ENCODE results near the gene FAM13A. TPM values are rescaled to one million over a fixed set of nuclear protein-coding genes. Genes with fewer than 3 reads are reported as not detected.

FAM13A gene
- total and polyA plus RNA-seq, 2 donors (not counting 3 experiments of a cell fraction or from before 2014, with no cell fraction given): 3.3 to 10.5 TPM

GRCh38 chr4:89042055-89042454, 14.9 kb downstream of the FAM13A start:
- no peaks in the 10 kb centered on the region for H3K4me1 ChIP-seq (ENCODE audit: control insufficient read depth, extremely low read depth, insufficient read depth, low read length)
- ChIA-PET POLR2A (interaction anchor here (0.7 kb wide), 1 partner anchor 10 kb away, joined by 4 read pairs; no protein-coding TSS in a partner anchor), CTCF (interaction anchor here (0.8 to 1.9 kb wide), 4 partner anchors 13 to 26 kb away, joined by 3 to 9 read pairs (median 3); no protein-coding TSS in a partner anchor)
- no peak overlapping the region for H3K4me3 ChIP-seq (replicated peaks in 1 of 3; ENCODE audit: insufficient read depth in 1 of 3, low read depth in 1 of 3, low read length in 3 of 3)
- no peaks in the 10 kb centered on the region for H3K36me3 ChIP-seq (ENCODE audit: control insufficient read depth in 2 of 2, extremely low read depth in 1 of 2, insufficient read depth in 2 of 2, low read length in 2 of 2)
- H3K9me3 ChIP-seq (replicated peaks; ENCODE audit: control insufficient read depth, insufficient read depth, low read length): no peaks in the 10 kb centered on the region
- intact Hi-C loops (cut with micrococcal nuclease) (no loop called here), dilution Hi-C loops (cut with MboI; ENCODE audit: extremely low pct_ligation_motif_present, low sequenced_read_pairs) (no loop called here)
- DNase-seq (ENCODE audit: low read depth, low spot score) (no peak), FAIRE-seq (no peak)
- H3K9ac ChIP-seq (replicated peaks; ENCODE audit: extremely low read depth, insufficient read depth, low read length): no peak overlapping the region
- H3K79me2 ChIP-seq (ENCODE audit: control insufficient read depth, insufficient read depth, low read length): peaks cover 3% of the 10 kb centered on the region
- BruUV-seq (replicated peaks): no TSS peak
- no peak overlapping the region for H3K4me2 ChIP-seq (ENCODE audit: insufficient read depth, low read length)
- no peaks in the 10 kb centered on the region for H4K20me1 ChIP-seq (replicated peaks; ENCODE audit: control insufficient read depth, extremely low read depth, insufficient read depth, low read length)
- H3K27ac ChIP-seq (ENCODE audit: insufficient read depth, low read depth, low read length): no peak overlapping the region
- H3K9me1 ChIP-seq (replicated peaks; ENCODE audit: control insufficient read depth, extremely low read depth, insufficient read depth, low read length): peaks cover 2% of the 10 kb centered on the region
- TF ChIP-seq MAX (IDR thresholded peaks at IDR 0.05; ENCODE audit: insufficient read depth, insufficient read length): no peak
- TF ChIP-seq JUN (IDR thresholded peaks at IDR 0.05; ENCODE audit: borderline replicate concordance, insufficient read depth, insufficient read length, low read depth): no peak
- TF ChIP-seq GATA2 (IDR thresholded peaks at IDR 0.05; ENCODE audit: insufficient read depth, insufficient read length, low read depth, low read length): no peak
- no peak overlapping the region for H2AFZ ChIP-seq (ENCODE audit: low read depth, low read length)
- no peaks in the 10 kb centered on the region for H3K27me3 ChIP-seq (ENCODE audit: control insufficient read depth in 2 of 2, insufficient read depth in 2 of 2, low read length in 2 of 2)

- Histone ChIP-seq H3K4me3 (replicated peaks in 1 of 3; ENCODE audit: insufficient read depth in 1 of 3, low read depth in 1 of 3, low read length in 3 of 3) (no peak overlapping the region), H3K4me1 (ENCODE audit: control insufficient read depth, extremely low read depth, insufficient read depth, low read length) (no peaks in the 10 kb centered on the region), H3K79me2 (ENCODE audit: control insufficient read depth, insufficient read depth, low read length) (peaks cover 3% of the 10 kb centered on the region), H3K4me2 (ENCODE audit: insufficient read depth, low read length) (no peak overlapping the region), H3K9ac (replicated peaks; ENCODE audit: extremely low read depth, insufficient read depth, low read length) (no peak overlapping the region), H3K9me1 (replicated peaks; ENCODE audit: control insufficient read depth, extremely low read depth, insufficient read depth, low read length) (peaks cover 3% of the 10 kb centered on the region), H3K27me3 (ENCODE audit: control insufficient read depth in 2 of 2, insufficient read depth in 2 of 2, low read length in 2 of 2) (no peaks in the 10 kb centered on the region), H4K20me1 (replicated peaks; ENCODE audit: control insufficient read depth, extremely low read depth, insufficient read depth, low read length) (no peaks in the 10 kb centered on the region), H3K27ac (ENCODE audit: insufficient read depth, low read depth, low read length) (no peak overlapping the region), H3K9me3 (replicated peaks; ENCODE audit: control insufficient read depth, insufficient read depth, low read length) (no peaks in the 10 kb centered on the region), H2AFZ (ENCODE audit: low read depth, low read length) (no peak overlapping the region), H3K36me3 (ENCODE audit: control insufficient read depth in 2 of 2, extremely low read depth in 1 of 2, insufficient read depth in 2 of 2, low read length in 2 of 2) (no peaks in the 10 kb centered on the region)
- ChIA-PET POLR2A (interaction anchor here (0.7 kb wide), 1 partner anchor 629 kb away, joined by 3 read pairs; no protein-coding TSS in a partner anchor), CTCF (no interaction called here)
- FAIRE-seq: no peak
- intact Hi-C loops (cut with micrococcal nuclease) (no loop called here), dilution Hi-C loops (cut with MboI; ENCODE audit: extremely low pct_ligation_motif_present, low sequenced_read_pairs) (no loop called here)
- no peak for DNase-seq (ENCODE audit: low read depth, low spot score)
- BruUV-seq (replicated peaks): no TSS peak
- TF ChIP-seq MAX (IDR thresholded peaks at IDR 0.05; ENCODE audit: insufficient read depth, insufficient read length): no peak
- no peak for TF ChIP-seq MYC (IDR thresholded peaks at IDR 0.05; ENCODE audit: low read depth, low read length)
- no peak for TF ChIP-seq EZH2 (IDR thresholded peaks at IDR 0.05; ENCODE audit: borderline replicate concordance, low read depth, low read length, severe bottlenecking)
- TF ChIP-seq FOS (IDR thresholded peaks at IDR 0.05; ENCODE audit: borderline replicate concordance, insufficient read depth, low read length): no peak
- no peak for TF ChIP-seq CTCF (IDR thresholded peaks at IDR 0.05; ENCODE audit: extremely low read depth in 1 of 2, insufficient read depth in 1 of 2, low read depth in 1 of 2, low read length in 2 of 2)
- TF ChIP-seq GATA2 (IDR thresholded peaks at IDR 0.05; ENCODE audit: insufficient read depth, insufficient read length, low read depth, low read length): no peak
- no peak for TF ChIP-seq POLR2AphosphoS5 (IDR thresholded peaks at IDR 0.05; ENCODE audit: insufficient read depth, low read depth, low read length)
- no peak for TF ChIP-seq JUN (IDR thresholded peaks at IDR 0.05; ENCODE audit: borderline replicate concordance, insufficient read depth, insufficient read length, low read depth)
- no peak for TF ChIP-seq POLR2A (IDR thresholded peaks at IDR 0.05; ENCODE audit: low read depth, low read length)
Observed at GRCh38 chr4:89039730-89040338, 17.2 kb downstream of the FAM13A start.
